ENCODE results near the gene MAF. TPM values are rescaled to one million over a fixed set of nuclear protein-coding genes. Genes with fewer than 3 reads are reported as not detected.

MAF gene
- total RNA-seq, 1 experiment from 2014 or later, result 4.9 TPM

DNA sequence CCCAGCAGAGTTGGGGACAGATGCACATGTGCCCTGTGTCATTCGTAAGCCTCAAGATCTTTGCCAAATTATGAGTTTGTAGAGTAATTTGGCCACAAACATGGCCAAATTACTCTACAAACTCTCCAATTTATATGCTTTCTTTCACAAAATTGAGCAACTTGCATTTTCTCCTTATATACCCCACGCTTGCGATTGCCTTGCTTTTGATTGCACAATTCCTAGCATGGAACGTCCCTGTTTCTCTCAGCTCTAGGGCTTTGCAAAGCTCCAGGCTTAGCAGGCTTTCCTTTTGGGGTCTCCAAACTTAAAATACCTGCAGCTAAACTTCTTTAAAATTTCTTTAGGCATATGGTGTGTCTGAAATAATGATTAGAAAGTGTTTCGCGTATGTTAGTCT lies 28.5 kb upstream of the MAF start:
- Histone ChIP-seq H3K9me3 (ENCODE audit: control insufficient read depth, low read depth, low read length) (no peaks in the 10 kb centered on the region), H3T11ph (ENCODE audit: low read length) (no peak overlapping the region), H2BK5ac (ENCODE audit: insufficient read length, low read length) (no peak overlapping the region), H3K4ac (ENCODE audit: low read depth, low read length) (no peak overlapping the region), H3K79me2 (ENCODE audit: insufficient read depth, low read length) (no peaks in the 10 kb centered on the region), H3K4me2 (ENCODE audit: insufficient read depth, insufficient read length, low read length) (no peak overlapping the region), H3K27me3 (ENCODE audit: insufficient read depth, low read length) (no peaks in the 10 kb centered on the region), H3K27ac (ENCODE audit: insufficient read length, low read depth, low read length) (no peak overlapping the region), H2BK120ac (ENCODE audit: low read depth, low read length, poor library complexity, severe bottlenecking) (no peak overlapping the region), H3K23ac (ENCODE audit: insufficient read length, low read depth, low read length) (no peak overlapping the region), H4K8ac (replicated peaks; ENCODE audit: insufficient read length, low read depth, low read length) (no peak overlapping the region), H3K9ac (ENCODE audit: extremely low read depth, insufficient read length, low read length) (no peak overlapping the region), H3K4me1 (ENCODE audit: insufficient read depth, low read length) (no peaks in the 10 kb centered on the region), H3K23me2 (ENCODE audit: insufficient read length, low read depth, low read length, poor library complexity, severe bottlenecking) (no peaks in the 10 kb centered on the region), H3K79me1 (ENCODE audit: insufficient read depth, low read depth, low read length, poor library complexity, severe bottlenecking) (no peaks in the 10 kb centered on the region), H2AK5ac (ENCODE audit: insufficient read length, low read length) (no peak overlapping the region), H4K20me1 (ENCODE audit: control insufficient read depth, insufficient read depth, insufficient read length) (no peaks in the 10 kb centered on the region), H2AFZ (ENCODE audit: low read length) (no peak overlapping the region), H3K14ac (ENCODE audit: insufficient read depth, low read length) (no peak overlapping the region), H2BK20ac (ENCODE audit: low read depth, low read length, poor library complexity, severe bottlenecking) (no peak overlapping the region), H2BK12ac (ENCODE audit: insufficient read length, low read depth, low read length) (no peak overlapping the region), H4K91ac (ENCODE audit: insufficient read length, low read depth, low read length) (no peak overlapping the region), H3K56ac (ENCODE audit: insufficient read length, low read depth, low read length) (no peak overlapping the region), H2BK15ac (ENCODE audit: low read depth, low read length) (no peak overlapping the region), H3K18ac (ENCODE audit: insufficient read length, low read depth, low read length) (no peak overlapping the region), H4K5ac (ENCODE audit: insufficient read length, low read depth, low read length) (no peak overlapping the region)
- DNase-seq, result no peak
- 0 out of 4 replicates have a peak, but pooled peaks cover 0 to under 1% of the 10 kb centered on the region in 2 experiments for H3K4me1 Mint-ChIP-seq
- no peaks in the 10 kb centered on the region for H3K27me3 Mint-ChIP-seq (ENCODE audit: low read depth)
- H3K36me3 Mint-ChIP-seq (ENCODE audit: insufficient read depth in 1 of 3, low read depth in 3 of 3), result no peaks in the 10 kb centered on the region
- no CpG with 5 or more reads among the region's 6 CpGs for WGBS (ENCODE audit: extremely low coverage, insufficient read length, low lambda C conversion rate)
- TF ChIP-seq, protein P1, sequence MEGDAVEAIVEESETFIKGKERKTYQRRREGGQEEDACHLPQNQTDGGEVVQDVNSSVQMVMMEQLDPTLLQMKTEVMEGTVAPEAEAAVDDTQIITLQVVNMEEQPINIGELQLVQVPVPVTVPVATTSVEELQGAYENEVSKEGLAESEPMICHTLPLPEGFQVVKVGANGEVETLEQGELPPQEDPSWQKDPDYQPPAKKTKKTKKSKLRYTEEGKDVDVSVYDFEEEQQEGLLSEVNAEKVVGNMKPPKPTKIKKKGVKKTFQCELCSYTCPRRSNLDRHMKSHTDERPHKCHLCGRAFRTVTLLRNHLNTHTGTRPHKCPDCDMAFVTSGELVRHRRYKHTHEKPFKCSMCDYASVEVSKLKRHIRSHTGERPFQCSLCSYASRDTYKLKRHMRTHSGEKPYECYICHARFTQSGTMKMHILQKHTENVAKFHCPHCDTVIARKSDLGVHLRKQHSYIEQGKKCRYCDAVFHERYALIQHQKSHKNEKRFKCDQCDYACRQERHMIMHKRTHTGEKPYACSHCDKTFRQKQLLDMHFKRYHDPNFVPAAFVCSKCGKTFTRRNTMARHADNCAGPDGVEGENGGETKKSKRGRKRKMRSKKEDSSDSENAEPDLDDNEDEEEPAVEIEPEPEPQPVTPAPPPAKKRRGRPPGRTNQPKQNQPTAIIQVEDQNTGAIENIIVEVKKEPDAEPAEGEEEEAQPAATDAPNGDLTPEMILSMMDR (conservative IDR thresholded peaks at IDR 0.05), result no peak
- H3K9me3 Mint-ChIP-seq, result no peaks in the 10 kb centered on the region; a peak in 2 of 5 replicates
- no peak overlapping the region for H3K4me3 Mint-ChIP-seq
- no peak overlapping the region for H3K27ac Mint-ChIP-seq
